IPS-NIHi7 (cell line): ENCODE measurements around the gene DIPK1B.

Experiments
- DNase-seq: peaks from one replicate; pipeline ENCODE4 v3.0.0; 2012; ENCODE audit warnings: mixed read lengths; ENCODE audit errors: extremely low spot score

Gene DIPK1B

GRCh38 chr9:136686794-136687711, 25.3 kb upstream of the DIPK1B start, which contains the start of gene AGPAT2:
Gene AGPAT2 (minus strand): TSS chr9:136687457. CDS start chr9:136687357, 100 bp downstream.
- peak; percentile 77 for DNase-seq

GRCh38 chr9:136687721-136688223, 24.6 kb upstream of the DIPK1B start:
- no peak for DNase-seq

DNA sequence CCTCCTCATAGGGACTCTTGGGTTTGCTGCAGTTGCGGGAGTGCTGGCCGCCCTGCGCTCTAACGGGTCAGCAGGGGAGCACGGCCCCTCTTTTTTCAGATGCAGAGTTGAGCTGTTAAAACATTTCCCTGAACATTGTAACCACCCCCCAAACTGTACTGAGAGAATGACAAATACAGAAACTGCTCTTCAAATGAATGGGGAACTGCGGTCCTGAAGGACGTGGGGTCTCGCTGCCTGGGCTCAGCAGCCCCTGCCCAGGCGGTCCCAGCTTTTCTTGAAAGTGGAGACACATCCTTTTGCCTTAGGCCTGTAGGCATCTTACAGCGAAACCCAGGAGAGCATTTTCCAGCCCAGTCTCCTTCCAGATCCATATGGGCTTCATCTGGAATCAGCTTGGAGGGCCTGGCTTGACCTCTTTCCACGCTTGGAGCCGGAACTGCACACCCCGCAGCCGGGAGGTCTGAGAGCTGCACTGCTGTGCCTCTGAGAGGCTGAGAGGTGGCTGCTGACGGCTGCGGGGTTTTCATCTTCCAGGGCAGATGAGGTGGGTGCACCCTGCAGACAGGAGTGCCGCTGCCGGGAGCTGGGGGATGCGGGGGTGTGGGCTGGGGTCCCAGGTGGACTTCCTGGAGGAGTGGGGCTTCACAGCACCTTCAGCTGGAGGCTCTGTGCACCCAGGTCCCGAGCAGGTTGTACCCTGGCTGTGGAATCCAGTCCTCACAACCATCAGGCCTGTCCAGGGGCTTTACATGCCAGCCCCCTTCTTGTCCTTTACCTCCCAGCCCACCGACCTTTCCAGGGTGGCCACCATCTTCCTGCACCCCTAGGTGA, 23.9 kb upstream of the DIPK1B start:
- no peak for DNase-seq

DNA sequence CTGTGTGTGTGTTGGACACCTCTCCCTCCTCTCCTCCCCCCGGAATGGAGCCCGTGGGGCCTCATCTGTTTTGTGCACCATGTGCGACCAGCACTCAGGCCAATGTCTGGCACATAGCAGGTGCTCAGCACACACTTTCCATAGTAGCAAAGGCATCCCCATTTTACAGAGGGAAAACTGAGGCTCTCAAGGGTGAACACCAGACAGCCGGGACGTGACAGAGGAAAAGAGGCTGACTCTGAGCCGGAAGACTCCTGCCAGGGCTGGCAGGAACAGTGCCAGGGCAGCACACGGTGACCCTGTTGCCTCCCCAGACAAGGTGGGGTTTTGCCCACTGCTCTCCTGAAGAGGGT, 23.3 kb upstream of the DIPK1B start:
- no peak for DNase-seq

DNA sequence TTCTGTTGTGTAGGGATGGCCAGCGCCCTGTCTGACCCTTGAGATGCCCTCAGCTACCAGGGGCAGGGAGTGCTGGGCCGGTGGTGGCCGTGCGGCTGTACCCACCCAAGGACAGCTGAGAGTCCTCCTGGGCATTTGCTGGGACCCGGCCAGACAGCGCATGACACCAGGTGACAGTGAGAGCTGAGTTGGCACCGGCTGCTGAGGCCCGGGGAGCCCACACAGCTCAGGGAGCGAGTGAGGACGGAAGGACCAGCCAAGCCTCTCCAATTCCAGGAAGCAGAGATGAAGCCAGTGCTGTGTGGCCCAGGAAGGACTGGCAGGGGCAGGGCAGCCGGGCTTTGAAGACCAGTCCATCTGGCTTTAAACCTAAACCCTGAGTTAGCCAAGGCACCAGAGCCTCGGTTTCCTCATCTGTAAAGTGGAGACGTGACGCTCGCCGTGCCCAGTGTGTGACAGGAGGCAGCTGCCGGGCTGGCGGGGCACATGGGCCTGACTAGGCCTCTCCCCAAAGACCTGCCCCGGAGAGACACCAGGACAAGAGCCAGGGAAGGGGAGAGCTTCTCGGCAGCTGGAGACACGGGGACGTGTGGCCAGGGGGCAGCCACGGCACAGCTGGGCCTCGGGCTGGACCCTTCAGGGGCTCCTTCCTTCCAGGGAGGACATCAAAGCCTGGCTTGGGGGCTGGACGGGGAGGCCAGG, 22.1 kb upstream of the DIPK1B start:
- no peak for DNase-seq

- DNase-seq, result no peak
Measured at GRCh38 chr9:136690806-136691261, 21.5 kb upstream of the DIPK1B start.

GRCh38 chr9:136691316-136692184, 20.8 kb upstream of the DIPK1B start:
- DNase-seq, result no peak

DNA sequence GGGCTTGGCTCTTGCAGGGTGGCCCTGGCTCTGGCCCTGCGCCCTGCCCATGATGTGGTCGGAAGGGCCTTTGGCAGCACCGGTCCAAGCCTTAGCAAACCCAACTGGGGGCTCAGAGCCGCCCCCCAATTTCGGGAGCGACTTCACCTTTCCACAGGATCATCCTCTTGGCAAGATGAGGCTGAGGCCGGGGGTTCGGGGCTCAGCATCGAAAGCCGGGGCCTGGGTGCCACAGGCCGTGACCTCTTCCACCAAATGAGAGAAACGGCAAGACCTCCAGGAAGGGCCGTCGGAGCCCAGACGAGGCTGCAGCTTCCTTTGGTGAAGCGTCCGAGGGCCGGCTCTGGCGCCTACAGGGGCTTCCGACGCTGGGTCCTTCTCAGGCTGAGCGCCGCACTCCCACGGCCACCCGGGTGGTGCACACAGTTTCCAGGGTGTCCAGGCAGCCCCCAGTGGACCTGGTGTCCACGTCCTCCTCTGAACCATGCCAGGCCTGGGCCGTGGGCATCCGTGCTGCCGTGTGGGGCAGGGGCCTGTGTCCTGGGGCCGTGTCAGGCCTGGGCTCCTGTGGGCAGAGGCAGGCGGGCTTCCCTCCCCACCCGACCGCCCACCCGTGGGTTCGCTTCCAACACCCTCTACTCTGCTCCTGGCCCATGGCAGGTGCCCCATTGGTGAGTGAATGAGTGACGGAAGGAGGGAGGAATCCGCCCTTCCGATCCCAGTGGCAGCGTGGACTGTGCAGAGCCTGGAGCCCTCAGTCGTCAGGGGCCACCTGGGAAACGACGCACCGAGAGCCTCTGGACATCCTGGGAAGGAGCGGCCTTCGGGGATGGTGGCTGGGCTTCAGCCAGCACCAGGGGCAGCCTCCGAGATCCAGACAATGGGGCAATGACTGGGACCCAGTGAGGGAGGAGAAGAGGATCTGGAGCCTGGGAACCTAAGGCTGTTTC, 19.9 kb upstream of the DIPK1B start:
- no peak for DNase-seq

- DNase-seq, result no peak
Measured at GRCh38 chr9:136693135-136693489, 19.3 kb upstream of the DIPK1B start.

DNA sequence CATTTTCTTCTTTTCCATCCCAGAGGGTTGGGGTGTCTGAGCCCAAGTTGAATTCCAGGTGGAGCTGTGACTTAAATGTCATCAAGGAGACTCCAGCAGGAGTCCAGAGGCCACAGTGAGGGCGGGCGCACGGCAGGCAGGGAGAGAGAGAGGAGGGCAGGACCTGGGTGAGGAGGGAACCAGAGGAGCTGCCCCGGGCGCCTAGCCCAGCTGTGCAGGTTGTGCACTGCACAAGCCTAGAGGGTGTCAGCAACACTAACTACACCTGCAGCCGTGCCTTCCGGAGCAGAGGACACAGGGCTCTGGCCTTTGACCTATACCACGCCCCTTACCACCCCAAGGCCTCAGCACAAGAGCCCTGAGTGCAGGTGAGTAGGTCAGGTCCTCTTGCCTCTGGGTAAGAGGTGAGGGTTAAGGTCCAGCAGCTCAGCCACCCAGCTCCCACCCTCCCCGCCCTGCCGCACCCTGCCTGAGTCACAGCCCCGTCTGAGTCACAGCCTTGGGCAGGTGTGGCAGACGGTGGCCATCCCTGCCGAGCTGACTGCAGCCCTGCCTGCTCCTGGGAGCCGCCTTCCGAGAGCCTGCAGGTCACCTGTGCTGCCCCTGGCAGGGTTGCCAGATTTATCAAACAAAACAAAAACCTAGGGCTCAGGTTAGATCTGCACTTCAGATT, 18.7 kb upstream of the DIPK1B start:
- DNase-seq, result peak; percentile 49

GRCh38 chr9:136694163-136694871, 18.1 kb upstream of the DIPK1B start:
- DNase-seq, result peak; percentile 95

GRCh38 chr9:136694872-136695247, 17.5 kb upstream of the DIPK1B start:
- DNase-seq, result no peak

DNA sequence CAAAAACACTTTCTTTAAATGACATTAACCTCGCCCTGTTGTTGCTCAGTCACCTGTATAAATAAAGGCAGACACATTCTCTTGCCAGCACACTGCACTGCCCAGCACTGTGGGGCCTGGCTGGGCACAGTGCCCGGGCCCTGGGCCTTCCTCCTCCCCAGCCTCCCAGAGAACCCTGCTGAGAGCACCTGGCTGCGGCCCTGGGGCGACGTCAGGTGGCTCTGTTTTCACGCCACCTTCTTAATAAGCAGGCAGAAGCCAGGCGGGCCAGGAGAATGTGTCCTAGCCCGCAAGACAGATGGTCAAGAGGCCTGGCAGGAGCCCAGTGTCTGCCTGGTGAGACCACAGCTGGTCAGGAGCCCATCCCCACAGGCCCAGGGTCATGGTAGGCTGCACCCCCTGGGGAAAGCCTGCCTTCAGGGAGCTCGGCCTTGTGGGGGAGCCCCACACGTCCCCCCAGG, 16.9 kb upstream of the DIPK1B start:
- no peak for DNase-seq

DNA sequence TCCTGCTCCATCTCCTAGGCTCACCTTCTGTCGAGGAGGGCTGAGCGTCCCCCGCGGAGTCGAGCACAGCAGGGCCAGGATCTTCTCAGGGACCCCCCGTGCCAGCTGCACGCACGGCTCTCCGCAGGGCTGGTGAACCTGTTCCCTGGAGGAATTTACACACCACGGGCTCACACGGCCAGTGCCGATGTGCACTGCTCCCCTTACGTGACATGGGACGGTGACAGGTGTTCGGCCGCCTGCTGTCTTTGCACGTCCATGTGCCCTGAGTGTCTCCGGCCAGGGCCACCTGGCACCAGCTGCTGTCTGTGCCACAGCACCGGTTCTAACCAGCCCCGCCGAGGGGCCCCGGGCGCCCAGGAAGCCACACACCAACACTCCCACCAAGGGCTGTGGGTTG, 16.4 kb upstream of the DIPK1B start:
- no peak for DNase-seq

DNA sequence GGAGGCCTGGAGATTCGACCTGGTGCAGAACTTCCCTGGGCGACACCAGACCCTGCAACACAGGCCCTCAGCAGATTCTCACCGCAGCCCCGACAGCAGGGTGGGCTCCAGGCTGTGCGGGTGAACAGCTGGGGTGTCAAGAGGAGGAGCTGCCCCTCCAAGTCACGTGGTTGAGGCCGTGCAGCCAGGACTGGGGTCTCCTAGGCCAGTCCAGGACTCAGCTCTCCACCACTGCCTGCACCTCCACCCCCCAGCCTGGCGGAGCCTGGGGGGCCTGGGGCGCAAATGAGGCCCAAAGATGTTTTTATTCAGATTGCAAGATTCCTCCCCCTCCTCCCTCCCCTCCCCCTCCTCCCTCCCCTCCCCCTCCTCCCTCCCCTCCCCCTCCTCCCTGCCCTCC, 15.9 kb upstream of the DIPK1B start:
- no peak for DNase-seq

DNA sequence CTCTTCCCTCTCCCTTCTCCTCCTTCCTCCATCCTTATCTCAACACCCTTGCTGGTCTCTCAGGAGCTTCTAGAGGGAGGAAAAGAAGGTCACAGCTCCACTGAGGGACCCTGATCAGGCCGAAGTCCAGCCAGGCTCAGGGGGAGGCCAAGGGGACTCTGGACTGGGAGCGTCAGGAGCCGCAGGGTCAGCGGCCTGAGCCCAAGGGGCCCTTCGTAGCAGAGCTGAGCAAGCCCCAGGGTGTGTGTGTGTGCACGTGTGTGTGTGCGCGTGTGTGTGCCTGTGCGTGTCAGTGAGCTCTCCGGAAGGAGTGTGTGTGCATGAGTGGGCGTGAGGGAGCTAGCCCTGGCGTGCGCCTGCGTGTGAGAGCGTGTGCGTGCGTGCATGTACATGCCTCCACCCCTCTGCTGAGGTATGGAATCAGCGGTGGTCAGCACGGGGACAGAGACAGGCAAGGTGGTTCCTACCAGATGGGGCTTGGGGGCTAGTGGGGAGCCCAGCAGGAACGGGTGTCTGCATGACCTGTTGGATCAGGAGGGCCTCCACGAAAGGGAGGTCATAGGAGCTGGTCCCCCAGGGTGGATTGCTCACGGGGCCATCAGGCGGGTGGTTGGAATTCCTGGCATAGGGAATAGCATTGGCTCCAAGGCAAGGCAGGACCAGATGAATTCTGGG, 15.1 kb upstream of the DIPK1B start:
- DNase-seq, result no peak

- DNase-seq, result no peak
Measured at GRCh38 chr9:136697821-136698526, 14.4 kb upstream of the DIPK1B start.
